KMS-11 (cell line): ENCODE data around the gene OR2AJ1.

Experiments
- H2AFZ ChIP-seq: fragments of 200-600 bp; sonication (generic); 2 replicates; pipeline ENCODE4 v1.6.1; 2016; ENCODE audit warnings: antibody characterized with exemption, mixed run types, low read depth
- H3K27ac ChIP-seq: fragments of 200-600 bp; sonication (generic); 2 replicates; pipeline ENCODE4 v1.6.1; 2016; ENCODE audit warnings: mild to moderate bottlenecking, mixed run types
- H3K27me3 ChIP-seq: fragments of 200-600 bp; sonication (generic); 2 replicates; pipeline ENCODE4 v1.6.1; 2017; ENCODE audit warnings: mild to moderate bottlenecking, low read depth, mixed run types, moderate library complexity; ENCODE audit not compliant: insufficient read depth
- H3K36me3 ChIP-seq: fragments of 200-600 bp; sonication (generic); 2 replicates; pipeline ENCODE4 v1.6.1; 2017; ENCODE audit warnings: mild to moderate bottlenecking, mixed run types; ENCODE audit not compliant: insufficient read depth
- H3K4me1 ChIP-seq: fragments of 200-600 bp; sonication (generic); 2 replicates; pipeline ENCODE4 v1.6.1; 2016; ENCODE audit warnings: mild to moderate bottlenecking, low read depth, mixed run types; ENCODE audit not compliant: poor library complexity, severe bottlenecking
- H3K4me2 ChIP-seq: fragments of 200-600 bp; sonication (generic); 2 replicates; pipeline ENCODE4 v1.7.0; 2016; ENCODE audit warnings: mild to moderate bottlenecking, mixed run types
- H3K4me3 ChIP-seq: fragments of 200-600 bp; sonication (generic); IDR thresholded peaks from 2 replicates; pipeline ENCODE4 v1.6.1; 2017; ENCODE audit warnings: low read depth, low read length, mixed read lengths; ENCODE audit not compliant: insufficient read depth
- H3K79me2 ChIP-seq: fragments of 200-600 bp; sonication (generic); 2 replicates; pipeline ENCODE4 v1.6.1; 2016; ENCODE audit warnings: low read depth, mixed run types; ENCODE audit not compliant: insufficient read depth
- H3K9ac ChIP-seq: fragments of 200-600 bp; sonication (generic); 2 replicates; pipeline ENCODE4 v1.6.1; 2016; ENCODE audit warnings: mild to moderate bottlenecking, mixed run types
- H4K20me1 ChIP-seq: fragments of 200-600 bp; sonication (generic); 2 replicates; pipeline ENCODE4 v1.6.1; 2016; ENCODE audit warnings: mild to moderate bottlenecking, mixed run types; ENCODE audit not compliant: insufficient read depth
- CTCF ChIP-seq: fragments of 200-600 bp; sonication (generic); conservative IDR thresholded peaks from 2 replicates; pipeline ENCODE4 v1.6.1; 2017; ENCODE audit warnings: low read depth, mild to moderate bottlenecking, antibody characterized with exemption, low read length, moderate library complexity, mixed read lengths

Gene OR2AJ1

GRCh38 chr1:247953408-247953807 lies 28.7 kb downstream of the OR2AJ1 start:
- no peak overlapping the region for H3K9ac ChIP-seq
- no peaks in the 10 kb centered on the region for H3K36me3 ChIP-seq
- H3K79me2 ChIP-seq, result no peaks in the 10 kb centered on the region
- H3K27me3 ChIP-seq, result no peaks in the 10 kb centered on the region
- TF ChIP-seq CTCF, result no peak
- H3K4me2 ChIP-seq, result no peak overlapping the region
- no peaks in the 10 kb centered on the region for H4K20me1 ChIP-seq
- no peak overlapping the region for H2AFZ ChIP-seq
- H3K4me1 ChIP-seq, result no peaks in the 10 kb centered on the region
- no peak overlapping the region for H3K27ac ChIP-seq
- no peak overlapping the region for H3K4me3 ChIP-seq

- no peak overlapping the region for H2AFZ ChIP-seq
- no peaks in the 10 kb centered on the region for H3K27me3 ChIP-seq
- H3K79me2 ChIP-seq, result no peaks in the 10 kb centered on the region
- H3K36me3 ChIP-seq, result no peaks in the 10 kb centered on the region
- no peak overlapping the region for H3K4me2 ChIP-seq
- H3K4me3 ChIP-seq, result no peak overlapping the region
- no peak for TF ChIP-seq CTCF
- no peaks in the 10 kb centered on the region for H4K20me1 ChIP-seq
- H3K27ac ChIP-seq, result no peak overlapping the region
- no peaks in the 10 kb centered on the region for H3K4me1 ChIP-seq
- no peak overlapping the region for H3K9ac ChIP-seq
These were observed 37.1 kb downstream of the OR2AJ1 start for GRCh38 chr1:247961791-247962190.

- Histone ChIP-seq H3K27ac (no peak overlapping the region), H3K4me3 (no peak overlapping the region), H3K79me2 (no peaks in the 10 kb centered on the region), H2AFZ (no peak overlapping the region), H3K9ac (no peak overlapping the region), H3K4me1 (no peaks in the 10 kb centered on the region), H3K36me3 (no peaks in the 10 kb centered on the region), H4K20me1 (no peaks in the 10 kb centered on the region), H3K27me3 (no peaks in the 10 kb centered on the region), H3K4me2 (no peak overlapping the region)
- no peak for TF ChIP-seq CTCF
These were observed 38.4 kb downstream of the OR2AJ1 start for GRCh38 chr1:247962911-247963588.

- no peaks in the 10 kb centered on the region for H4K20me1 ChIP-seq
- no peaks in the 10 kb centered on the region for H3K79me2 ChIP-seq
- H3K4me3 ChIP-seq, result no peak within 1 kb of the TSS
- H3K9ac ChIP-seq, result no peak within 1 kb of the TSS
- no peaks in the 10 kb centered on the region for H3K4me1 ChIP-seq
- H3K27ac ChIP-seq, result no peak within 1 kb of the TSS
- H2AFZ ChIP-seq, result no peak within 1 kb of the TSS
- no peaks in the 10 kb centered on the region for H3K27me3 ChIP-seq
- TF ChIP-seq CTCF, result no peak
- no peaks in the 10 kb centered on the region for H3K36me3 ChIP-seq
- H3K4me2 ChIP-seq, result no peak within 1 kb of the TSS
These were observed 40.2 kb downstream of the OR2AJ1 start, which contains the start of gene OR2AK2 for GRCh38 chr1:247964933-247965332. TSS of gene OR2AK2 (plus strand) at chr1:247965233. CDS start at chr1:247965377, 144 bp downstream.
